Aorta (tissue), 5 donors: ENCODE results near the gene SUPT20H. TPM values are rescaled to one million over a fixed set of nuclear protein-coding genes. Genes with fewer than 3 reads are reported as not detected.

Source experiments
- ATAC-seq: fragments of 200-7000 bp; cut with Tn5 transposase; one replicate; pipeline ENCODE4 v1.9.1; 2022; ENCODE audit warnings: moderate library complexity; ENCODE audit not compliant: low FRiP score
- DNase-seq, 2 donors: peaks; one replicate each; pipeline ENCODE4 v3.0.0-alpha.2; 2020
- H3K27ac ChIP-seq, 2 donors: one replicate each; pipeline ENCODE4 v1.5.1; 2013; ENCODE audit warnings: low read length in 2 of 2, mild to moderate bottlenecking in 2 of 2, moderate library complexity in 2 of 2, control low read depth in 1 of 2, inconsistent platforms in 1 of 2, low read depth in 1 of 2
- H3K27me3 ChIP-seq, 2 donors: one replicate each; pipeline ENCODE4 v1.6.1; 2013; ENCODE audit warnings: control low read depth in 1 of 2, low read length in 1 of 2, mild to moderate bottlenecking in 1 of 2, moderate library complexity in 1 of 2; ENCODE audit not compliant: insufficient read depth in 2 of 2, control insufficient read depth in 1 of 2
- H3K36me3 ChIP-seq, 2 donors: one replicate each; pipeline ENCODE4 v1.6.1; 2013; ENCODE audit warnings: control low read depth in 1 of 2, low read length in 1 of 2, mild to moderate bottlenecking in 1 of 2; ENCODE audit not compliant: insufficient read depth in 2 of 2, control insufficient read depth in 1 of 2
- H3K4me1 ChIP-seq, 2 donors: one replicate each; pipeline ENCODE4 v1.6.1; 2013; ENCODE audit warnings: low read length in 2 of 2, control low read depth in 1 of 2, mild to moderate bottlenecking in 1 of 2, moderate library complexity in 1 of 2; ENCODE audit not compliant: insufficient read depth in 2 of 2, control insufficient read depth in 1 of 2
- H3K4me3 ChIP-seq, 2 donors: one replicate each; pipeline ENCODE4 v1.5.1; 2013; ENCODE audit warnings: low read length in 2 of 2, control low read depth in 1 of 2, mild to moderate bottlenecking in 1 of 2
- H3K9me3 ChIP-seq: one replicate; pipeline ENCODE4 v1.6.1; 2013; ENCODE audit warnings: mild to moderate bottlenecking, low read length; ENCODE audit not compliant: control insufficient read depth
- WGBS, 2 donors: extraction: QIAGEN DNeasy Blood & Tissue Kit; methylation state at CpG; one replicate each; pipeline ENCODE4 v1.1.7; 2013; 5-methylcytosine and 5-hydroxymethylcytosine counted together
- intact Hi-C, 2 donors: fragments of 100-400 bp; cut with DNase I; formaldehyde crosslinking; loops; one replicate each; pipeline versions ENCODE4 v1.14.2 to v1.15.0; 2022
- polyA plus RNA-seq, 2 donors: library from polyadenylated mRNA; stranded (reverse); fragments of 200-250 nt; gene quantifications; one replicate each; pipeline ENCODE4 v1.2.3, GENCODE V29; 2013
- total RNA-seq, 2 donors: library from RNA; stranded (reverse); fragmentation: NEBNext Ultra II Directional; extraction: Animal tissue kit (Norgen Biotek cat#: 25700); gene quantifications; one replicate each; pipeline ENCODE4 v1.2.1, GENCODE V29; 2021
- donor health status: healthy with polysubstance abuse.
- donor health status: Bipolar disorder and iron deficiency.
- donor health status: DM: no; HTN: no; CAD: no.
- donor health status: DM: no; HTN: no; CAD: no.
- donor health status: DM: yes; HTN: yes; CAD: no.

Gene SUPT20H
- total and polyA plus RNA-seq, 4 donors, result 11.4 to 65.1 (median 42.1) TPM

DNA sequence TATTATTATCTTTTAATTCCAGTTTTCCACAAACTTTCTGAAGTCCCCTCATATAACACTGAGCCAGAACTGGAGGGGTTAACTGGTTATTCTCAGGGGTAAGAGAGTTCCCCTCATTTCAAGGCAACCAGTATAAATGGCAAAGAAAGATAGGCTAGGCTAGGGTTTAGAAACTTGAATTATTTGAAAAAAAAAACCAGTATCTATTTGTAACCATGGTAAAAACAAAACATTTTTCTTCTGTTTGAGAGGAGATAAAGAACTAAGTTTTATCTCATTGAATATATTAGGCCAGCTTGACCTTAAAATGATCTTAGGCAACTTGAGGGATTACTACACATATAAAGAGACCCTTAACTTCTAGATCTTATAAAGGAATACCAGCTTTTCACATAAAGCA is 19.6 kb downstream of the SUPT20H start:
- Histone ChIP-seq H3K4me3 (no peak overlapping the region), H3K27ac (no peak overlapping the region), H3K27me3 (no peaks in the 10 kb centered on the region), H3K36me3 (peaks cover 2 to 3% of the 10 kb centered on the region in 2 donors), H3K4me1 (no peaks in the 10 kb centered on the region), H3K9me3 (no peaks in the 10 kb centered on the region)
- ATAC-seq, result no peak
- intact Hi-C loops, result no loop called here
- DNase-seq, result no peak

GRCh38 chr13:37037241-37037640 is 22.2 kb downstream of the SUPT20H start:
- no peaks in the 10 kb centered on the region for H3K9me3 ChIP-seq

GRCh38 chr13:37029617-37030016 is 29.9 kb downstream of the SUPT20H start:
- Histone ChIP-seq H3K4me3 (no peak overlapping the region), H3K27ac (no peak overlapping the region), H3K4me1 (no peaks in the 10 kb centered on the region), H3K36me3 (peaks cover 6 to 8% of the 10 kb centered on the region in 2 donors), H3K9me3 (no peaks in the 10 kb centered on the region), H3K27me3 (no peaks in the 10 kb centered on the region)
- ATAC-seq, result no peak
- DNase-seq, result no peak
- intact Hi-C loops, result no loop called here
- 93 to 94% methylated on average over 4 of the region's 4 CpGs for WGBS, 2 donors

More at GRCh38 chr13:37037241-37037640, 22.2 kb downstream of the SUPT20H start:
- no peak for DNase-seq
- Histone ChIP-seq H3K4me1 (no peaks in the 10 kb centered on the region), H3K27me3 (no peaks in the 10 kb centered on the region), H3K36me3 (peaks cover 7 to 10% of the 10 kb centered on the region in 2 donors), H3K27ac (no peak overlapping the region), H3K4me3 (no peak overlapping the region)
- intact Hi-C loops, result no loop called here
- WGBS, 2 donors, result 95 to 97% methylated on average over 3 of the region's 3 CpGs
- ATAC-seq, result no peak

- Histone ChIP-seq H3K27ac (no peak overlapping the region), H3K36me3 (peaks cover 5% of the 10 kb centered on the region in 2 donors), H3K27me3 (no peaks in the 10 kb centered on the region), H3K4me1 (no peaks in the 10 kb centered on the region), H3K4me3 (no peak overlapping the region), H3K9me3 (no peaks in the 10 kb centered on the region)
- DNase-seq (no peak), ATAC-seq (no peak)
- intact Hi-C loops, result no loop called here
- 67 to 69% methylated on average over 2 of the region's 2 CpGs for WGBS, 2 donors
These were observed 31.8 kb downstream of the SUPT20H start for GRCh38 chr13:37027639-37028038.

- Histone ChIP-seq H3K27me3 (no peaks in the 10 kb centered on the region), H3K9me3 (no peaks in the 10 kb centered on the region), H3K4me3 (no peak overlapping the region), H3K36me3 (peaks cover 0 to 4% of the 10 kb centered on the region in 2 donors), H3K4me1 (no peaks in the 10 kb centered on the region), H3K27ac (no peak overlapping the region)
- intact Hi-C loops, result no loop called here
- ATAC-seq (no peak), DNase-seq (no peak)
- 93 to 98% methylated on average over 1 of the region's 1 CpG for WGBS, 2 donors
These were observed 32.7 kb downstream of the SUPT20H start for GRCh38 chr13:37026771-37027170.

DNA sequence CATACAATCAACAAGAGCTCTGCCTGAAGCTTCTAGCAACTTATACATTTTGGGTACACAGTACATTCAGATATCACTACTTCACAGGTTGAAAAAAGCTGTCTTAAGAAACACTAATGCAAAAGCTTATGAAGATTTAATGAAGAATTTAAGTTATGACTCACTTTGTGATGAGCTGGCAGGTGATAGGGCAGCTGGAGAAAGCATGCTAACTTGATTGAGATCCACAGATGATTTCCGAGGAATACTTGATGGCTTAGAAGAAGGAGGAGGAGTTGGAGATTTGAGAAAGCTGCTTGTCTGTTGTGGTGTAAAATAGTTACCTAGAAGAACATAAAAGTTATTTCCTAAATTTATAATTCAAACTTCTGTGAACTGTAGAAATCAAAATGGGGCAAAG is 35.6 kb downstream of the SUPT20H start:
- H3K36me3 ChIP-seq, result peaks cover 0 to 4% of the 10 kb centered on the region in 2 donors
- whole genome bisulfite sequencing, 2 donors, result 80 to 81% methylated on average over 1 of the region's 1 CpG
- intact Hi-C loops, result no loop called here
- H3K27ac ChIP-seq, result no peak overlapping the region
- ATAC-seq (no peak), DNase-seq (no peak)
- no peak overlapping the region for H3K4me3 ChIP-seq
- no peaks in the 10 kb centered on the region for H3K9me3 ChIP-seq
- H3K4me1 ChIP-seq, result no peaks in the 10 kb centered on the region
- H3K27me3 ChIP-seq, result no peaks in the 10 kb centered on the region

DNA sequence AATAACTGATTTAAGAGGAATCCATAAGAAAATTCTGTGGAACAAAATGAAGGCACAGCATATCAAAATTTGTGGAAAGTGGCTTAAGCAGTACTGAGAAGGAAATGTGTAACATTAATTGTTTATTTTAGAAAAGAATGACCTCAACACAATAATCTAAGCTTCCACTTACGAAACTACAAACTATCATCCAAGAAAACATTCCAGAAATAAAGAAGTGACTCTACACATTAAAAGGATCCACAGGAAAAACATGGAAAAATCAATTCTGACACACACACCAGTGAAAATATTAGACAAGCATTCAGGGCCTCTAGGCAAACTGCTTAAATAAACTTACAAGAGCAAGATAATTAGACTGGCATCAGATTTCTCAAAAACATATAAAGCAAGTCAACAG is 44.9 kb downstream of the SUPT20H start:
- ATAC-seq (no peak), DNase-seq (no peak)
- intact Hi-C loops, result no loop called here
- WGBS, 2 donors, result 38 to 46% methylated on average over 1 of the region's 1 CpG
- no peaks in the 10 kb centered on the region for H3K9me3 ChIP-seq
- no peak overlapping the region for H3K27ac ChIP-seq
- no peaks in the 10 kb centered on the region for H3K4me1 ChIP-seq
- H3K36me3 ChIP-seq, result peaks cover 2 to 4% of the 10 kb centered on the region in 2 donors
- no peak overlapping the region for H3K4me3 ChIP-seq
- H3K27me3 ChIP-seq, result no peaks in the 10 kb centered on the region

DNA sequence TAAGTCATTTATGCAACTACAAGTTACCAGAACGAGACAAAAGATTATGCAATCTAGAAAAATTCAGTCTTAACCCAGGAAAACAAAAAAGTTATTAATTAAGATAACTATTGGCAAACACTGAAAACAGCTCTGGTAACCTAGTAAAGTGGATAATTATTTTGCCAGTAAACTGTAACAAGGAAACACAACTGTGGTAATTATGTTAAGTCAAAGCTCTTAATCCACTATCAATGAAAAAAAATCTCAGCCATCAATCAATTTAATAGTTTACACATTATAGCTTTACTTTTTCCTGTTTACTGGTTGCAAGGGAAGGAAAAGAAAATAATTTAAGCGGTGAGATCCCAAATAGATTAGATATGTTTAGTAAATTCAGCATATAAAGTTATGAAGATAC is 47.7 kb downstream of the SUPT20H start:
- Histone ChIP-seq H3K9me3 (no peaks in the 10 kb centered on the region), H3K4me3 (no peak overlapping the region), H3K36me3 (peaks cover 0 to 4% of the 10 kb centered on the region in 2 donors), H3K4me1 (no peaks in the 10 kb centered on the region), H3K27ac (no peak overlapping the region), H3K27me3 (no peaks in the 10 kb centered on the region)
- intact Hi-C loops, result no loop called here
- DNase-seq (no peak), ATAC-seq (no peak)
- 79 to 88% methylated on average over 2 of the region's 2 CpGs for WGBS, 2 donors

GRCh38 chr13:37011002-37011401 is 48.5 kb downstream of the SUPT20H start:
- Histone ChIP-seq H3K4me3 (no peak overlapping the region), H3K36me3 (peaks cover 0 to 4% of the 10 kb centered on the region in 2 donors)
- intact Hi-C loops, result no loop called here

More at GRCh38 chr13:37011002-37011401, 48.5 kb downstream of the SUPT20H start:
- no peaks in the 10 kb centered on the region for H3K9me3 ChIP-seq
- ATAC-seq (no peak), DNase-seq (no peak)
- 71 to 75% methylated on average over 1 of the region's 1 CpG for WGBS, 2 donors
- H3K27ac ChIP-seq, result no peak overlapping the region
- no peaks in the 10 kb centered on the region for H3K27me3 ChIP-seq
- no peaks in the 10 kb centered on the region for H3K4me1 ChIP-seq
